Esophagus muscularis mucosa (tissue), 4 donors: Measurements from ENCODE around the gene CREB3L4. TPM values are rescaled to one million over a fixed set of nuclear protein-coding genes. Genes with fewer than 3 reads are reported as not detected.

ENCODE experiments used
- DNase-seq: peaks from one replicate; pipeline ENCODE4 v3.0.0-alpha.2; 2017; ENCODE audit errors: extremely low spot score
- H3K27ac ChIP-seq, 4 donors: fragments of 200-600 bp; sonication (generic); replicated peaks in 1 of 4; 1 replicate in 3 of 4; 2 replicates in 1 of 4; pipeline ENCODE4 v1.5.1; 2016 to 2019; ENCODE audit warnings: mild to moderate bottlenecking in 1 of 4
- H3K27me3 ChIP-seq, 4 donors: fragments of 200-600 bp; sonication (generic); one replicate each; pipeline versions ENCODE4 v1.5.1 to v1.6.0; 2016 to 2019
- H3K36me3 ChIP-seq, 4 donors: fragments of 200-600 bp; sonication (generic); one replicate each; pipeline ENCODE4 v1.5.1; 2016 to 2019
- H3K4me1 ChIP-seq, 4 donors: fragments of 200-600 bp; sonication (generic); one replicate each; pipeline ENCODE4 v1.5.1; 2016 to 2019
- H3K4me3 ChIP-seq, 4 donors: fragments of 200-600 bp; sonication (generic); 1 replicate in 2 of 4; 2 replicates in 2 of 4; pipeline ENCODE4 v1.5.1; 2016 to 2019; ENCODE audit warnings: mild to moderate bottlenecking in 4 of 4, moderate library complexity in 1 of 4
- H3K9me3 ChIP-seq, 4 donors: fragments of 200-600 bp; sonication (generic); 1 replicate in 3 of 4; 2 replicates in 1 of 4; pipeline ENCODE4 v1.5.1; 2016 to 2019
- EP300 ChIP-seq: sonication (generic); formaldehyde crosslinking; IDR thresholded peaks from one replicate; pipeline ENCODE4 v1.6.1; 2017; ENCODE audit warnings: antibody characterized with exemption
- POLR2A ChIP-seq: fragments of 450-650 bp; IDR thresholded peaks from one replicate; pipeline ENCODE4 v1.6.1; 2017; ENCODE audit warnings: antibody characterized with exemption, moderate library complexity, mild to moderate bottlenecking, low read depth
- POLR2AphosphoS5 ChIP-seq, 2 donors: sonication (generic); formaldehyde crosslinking; IDR thresholded peaks; one replicate each; pipeline ENCODE4 v1.6.1; 2017; ENCODE audit warnings: antibody characterized with exemption in 2 of 2
- WGBS: methylation state at CpG from one replicate; pipeline ENCODE4 v1.1.5; 2018; 5-methylcytosine and 5-hydroxymethylcytosine counted together
- intact Hi-C: fragments of 100-400 bp; cut with DNase I; formaldehyde crosslinking; loops from one replicate; pipeline ENCODE4 v1.15.1; 2023
- total RNA-seq, 4 donors: library from RNA; depleted of rRNA; stranded (reverse); fragments of >200 nt; gene quantifications; one replicate each; pipeline versions ENCODE4 v1.1.0 to v1.2.1, GENCODE V29; 2016
- TF ChIP-seq, protein P1 (sequence below), 3 experiments: fragments of 200-600 bp in 2 of 3; fragments of 450-650 bp in 1 of 3; sonication (generic) in 2 of 3; IDR thresholded peaks; one replicate each; pipeline ENCODE4 v1.5.1; 2017 to 2019; ENCODE audit warnings: antibody characterized with exemption in 3 of 3, mild to moderate bottlenecking in 2 of 3, moderate library complexity in 1 of 3

CREB3L4 gene
- total RNA-seq, 4 donors from 2014 or later = 2.9 to 7.6 (median 6.8) TPM

DNA sequence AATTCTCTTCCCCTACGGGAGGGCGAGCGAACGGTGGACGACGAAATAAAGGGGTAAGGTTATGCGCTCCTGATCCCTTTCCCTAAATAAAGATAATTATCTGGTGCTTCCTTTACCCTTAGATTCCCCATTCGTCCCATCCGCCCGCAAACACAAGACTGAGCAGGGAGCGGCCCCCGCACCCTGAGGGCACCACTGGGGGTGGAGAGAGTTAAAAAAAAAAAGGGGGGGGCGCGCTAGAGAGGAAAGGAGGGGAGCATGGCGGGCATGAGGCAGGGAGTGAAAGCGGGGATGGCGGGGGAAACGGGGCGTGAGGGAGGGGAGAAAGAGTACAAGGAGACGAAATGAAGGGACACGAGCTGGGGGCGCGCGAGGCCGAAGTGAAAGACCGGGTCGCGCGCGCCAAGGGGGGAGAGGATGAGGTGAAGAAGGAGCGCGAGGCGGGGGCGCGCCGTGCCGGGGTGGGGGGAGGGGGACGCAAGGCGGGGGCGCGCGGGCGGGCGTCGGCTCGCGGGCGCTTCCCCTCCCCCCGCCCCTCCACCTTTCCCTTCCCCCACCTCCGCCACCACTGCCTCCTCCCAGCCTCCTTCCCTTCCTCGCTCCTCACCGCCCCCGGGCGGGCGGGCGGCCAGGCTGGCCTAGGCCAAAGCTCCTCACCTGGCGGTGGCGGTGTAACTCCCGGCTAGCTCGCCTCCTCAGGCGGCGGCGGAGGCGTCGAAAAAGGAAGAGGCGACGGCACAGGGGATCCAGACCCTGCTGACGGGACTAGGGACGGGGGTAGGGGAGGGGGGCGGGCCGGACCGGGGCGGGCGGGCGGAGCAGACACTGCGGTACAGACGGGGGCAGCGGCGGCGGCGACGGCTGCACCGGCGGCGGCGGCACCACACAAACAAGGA lies 45.4 kb upstream of the CREB3L4 start:
- Histone ChIP-seq H3K4me3 (peak overlapping the region; percentile 93 to 99 (median 97)), H3K4me1 (peaks cover 32 to 58% (median 54%) of the 10 kb centered on the region in 4 donors), H3K9me3 (no peaks in the 10 kb centered on the region), H3K27me3 (no peaks in the 10 kb centered on the region), H3K27ac (peak overlapping the region; percentile 95 to 99 (median 98)), H3K36me3 (peaks cover 0 to 11% (median 2%) of the 10 kb centered on the region in 4 donors)
- WGBS = 2% methylated on average over 34 of the region's 86 CpGs
- no peak for DNase-seq
- intact Hi-C loops = loop anchor here (5.0 kb wide), 2 partner anchors 55 to 125 kb away; partner anchors contain the start of gene JTB
- TF ChIP-seq POLR2A (no peak), POLR2AphosphoS5 (IDR thresholded peaks at IDR 0.05) (no peak), EP300 (no peak)
- TF ChIP-seq, protein P1, sequence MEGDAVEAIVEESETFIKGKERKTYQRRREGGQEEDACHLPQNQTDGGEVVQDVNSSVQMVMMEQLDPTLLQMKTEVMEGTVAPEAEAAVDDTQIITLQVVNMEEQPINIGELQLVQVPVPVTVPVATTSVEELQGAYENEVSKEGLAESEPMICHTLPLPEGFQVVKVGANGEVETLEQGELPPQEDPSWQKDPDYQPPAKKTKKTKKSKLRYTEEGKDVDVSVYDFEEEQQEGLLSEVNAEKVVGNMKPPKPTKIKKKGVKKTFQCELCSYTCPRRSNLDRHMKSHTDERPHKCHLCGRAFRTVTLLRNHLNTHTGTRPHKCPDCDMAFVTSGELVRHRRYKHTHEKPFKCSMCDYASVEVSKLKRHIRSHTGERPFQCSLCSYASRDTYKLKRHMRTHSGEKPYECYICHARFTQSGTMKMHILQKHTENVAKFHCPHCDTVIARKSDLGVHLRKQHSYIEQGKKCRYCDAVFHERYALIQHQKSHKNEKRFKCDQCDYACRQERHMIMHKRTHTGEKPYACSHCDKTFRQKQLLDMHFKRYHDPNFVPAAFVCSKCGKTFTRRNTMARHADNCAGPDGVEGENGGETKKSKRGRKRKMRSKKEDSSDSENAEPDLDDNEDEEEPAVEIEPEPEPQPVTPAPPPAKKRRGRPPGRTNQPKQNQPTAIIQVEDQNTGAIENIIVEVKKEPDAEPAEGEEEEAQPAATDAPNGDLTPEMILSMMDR (IDR thresholded peaks at IDR 0.05) = peak in 1 of 3 experiments; percentile 6

DNA sequence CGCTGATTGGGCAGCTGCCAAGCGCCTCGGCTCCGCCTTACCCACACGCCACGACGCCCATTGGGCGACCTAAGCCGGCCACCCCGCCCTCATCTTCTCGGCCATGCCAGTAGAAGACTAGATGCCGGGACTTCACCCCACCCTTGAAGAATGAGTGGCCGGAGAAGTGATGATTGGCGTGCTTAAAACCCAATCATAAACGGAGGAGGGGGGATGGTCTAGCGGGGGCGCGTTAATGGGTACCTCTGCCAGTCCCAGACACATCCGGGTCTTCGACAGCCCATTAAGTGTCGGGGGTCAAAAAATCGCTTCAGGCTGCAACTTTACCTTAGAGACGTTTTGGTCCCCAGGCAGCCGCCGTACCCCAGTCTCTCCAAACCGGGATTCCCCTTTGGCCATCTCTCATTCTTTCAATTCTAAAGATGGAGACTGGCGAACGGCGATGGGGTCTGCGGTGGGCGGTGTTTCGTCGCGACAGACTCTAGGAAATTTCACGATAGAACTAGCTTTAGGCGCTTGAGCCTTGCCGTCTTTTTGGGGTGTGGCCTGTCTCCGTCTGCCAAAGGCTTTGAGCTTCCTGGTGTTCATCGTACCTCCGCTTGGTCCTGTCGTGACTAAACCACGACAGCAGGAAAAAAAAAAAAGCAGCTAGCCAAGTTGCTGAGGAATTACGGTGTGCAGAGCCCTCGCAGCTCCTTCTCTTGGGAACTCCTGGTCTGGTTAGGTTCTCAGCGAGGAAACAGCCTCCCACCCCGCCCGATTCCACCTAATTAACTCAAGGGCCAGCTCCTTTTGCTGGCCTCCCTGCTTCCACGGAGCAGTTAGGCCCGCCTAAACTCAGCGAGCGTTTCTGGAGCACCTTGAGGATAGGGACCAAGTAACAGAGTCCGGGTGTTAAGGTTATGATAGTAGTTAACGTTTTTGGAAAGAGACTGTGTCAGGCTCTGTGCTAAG lies 44.5 kb upstream of the CREB3L4 start, which contains the start of gene GATAD2B:
GATAD2B (minus strand) TSS at position 1 of the 954 bp plus-strand sequence. CDS start 94,625 bp downstream, outside the sequence.
- peaks cover 0 to 5% (median 0%) of the 10 kb centered on the region in 4 donors for H3K36me3 ChIP-seq
- H3K4me3 ChIP-seq = peak within 1 kb of the TSS; percentile 93 to 99 (median 97)
- H3K4me1 ChIP-seq = peaks cover 35 to 49% (median 44%) of the 10 kb centered on the region in 4 donors
- peak within 1 kb of the TSS; percentile 95 to 99 (median 98) for H3K27ac ChIP-seq
- H3K9me3 ChIP-seq = no peaks in the 10 kb centered on the region
- intact Hi-C loops = loop anchor here (5.0 kb wide), 2 partner anchors 54 to 126 kb away; partner anchors contain the start of gene JTB
- 0% methylated on average over 53 of the region's 53 CpGs for WGBS
- TF ChIP-seq POLR2A = no peak
- peak; percentile 79 to 82 for TF ChIP-seq POLR2AphosphoS5 (IDR thresholded peaks at IDR 0.05)
- DNase-seq = peak; percentile 100
- H3K27me3 ChIP-seq = no peaks in the 10 kb centered on the region

DNA sequence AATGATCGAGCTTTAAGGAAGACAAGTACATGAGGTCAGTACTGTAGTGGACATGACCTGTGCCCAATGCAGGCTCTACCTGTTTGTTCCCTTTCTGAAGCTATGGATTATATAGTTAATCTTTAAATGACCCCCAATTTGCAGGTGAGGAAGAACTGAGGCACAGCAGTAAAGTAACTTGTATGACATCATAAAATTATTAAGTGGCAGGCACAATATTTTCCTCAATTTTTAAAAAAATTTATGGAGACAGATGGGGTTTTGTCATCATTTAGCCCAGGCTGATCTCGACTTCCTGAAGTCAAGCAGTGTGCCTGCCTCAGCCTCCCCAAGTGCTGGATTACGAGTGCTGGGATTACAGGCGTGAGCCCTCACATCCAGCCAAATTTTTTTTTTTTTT lies 41.3 kb upstream of the CREB3L4 start:
- TF ChIP-seq, protein P1 (IDR thresholded peaks at IDR 0.05) = no peak
- Histone ChIP-seq H3K36me3 (peaks cover 6 to 26% (median 19%) of the 10 kb centered on the region in 4 donors), H3K4me3 (no peak overlapping the region), H3K4me1 (peaks cover 14 to 18% (median 17%) of the 10 kb centered on the region in 4 donors), H3K9me3 (no peaks in the 10 kb centered on the region), H3K27ac (no peak overlapping the region), H3K27me3 (no peaks in the 10 kb centered on the region)
- 77% methylated on average over 4 of the region's 4 CpGs for WGBS
- intact Hi-C loops = no loop called here
- DNase-seq = no peak

DNA sequence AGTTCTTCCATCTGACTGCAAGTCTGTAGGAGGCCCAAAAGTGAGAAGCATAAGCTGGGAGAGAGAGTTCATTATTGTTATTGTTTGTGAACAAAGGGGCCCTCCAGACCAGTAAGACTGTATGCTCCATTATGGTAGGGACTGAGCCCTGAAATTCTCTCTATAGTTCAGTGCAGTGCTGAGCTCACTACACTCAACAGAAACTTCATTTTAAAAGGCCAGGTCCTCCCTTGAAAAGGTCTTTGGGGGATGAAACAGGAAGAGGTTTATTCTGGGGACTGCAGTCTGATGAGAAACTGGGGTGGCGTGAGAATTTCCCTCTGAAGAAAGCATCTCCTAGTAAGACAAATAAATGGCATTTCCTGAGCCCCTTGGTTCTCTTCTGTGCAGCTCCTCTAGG lies 39.5 kb upstream of the CREB3L4 start:
- WGBS = 81% methylated on average over 1 of the region's 1 CpG
- no peak for DNase-seq
- TF ChIP-seq POLR2AphosphoS5 (IDR thresholded peaks at IDR 0.05) = no peak
- TF ChIP-seq POLR2A = no peak
- TF ChIP-seq, protein P1 (IDR thresholded peaks at IDR 0.05) = no peak
- TF ChIP-seq EP300 = no peak
- no peaks in the 10 kb centered on the region for H3K27me3 ChIP-seq
- H3K4me3 ChIP-seq = no peak overlapping the region
- no peaks in the 10 kb centered on the region for H3K9me3 ChIP-seq
- peaks cover 9 to 15% (median 12%) of the 10 kb centered on the region in 4 donors for H3K4me1 ChIP-seq
- intact Hi-C loops = no loop called here
- peak overlapping the region in 3 of 4 donors; percentile 25 to 59 (median 44) for H3K27ac ChIP-seq
- H3K36me3 ChIP-seq = peaks cover 16 to 44% (median 36%) of the 10 kb centered on the region in 4 donors
